ENCODE data around the gene FHOD1.
A peak's percentile ranks its signal among the peaks of the same experiment; 100 is the strongest.

Gene FHOD1

DNA sequence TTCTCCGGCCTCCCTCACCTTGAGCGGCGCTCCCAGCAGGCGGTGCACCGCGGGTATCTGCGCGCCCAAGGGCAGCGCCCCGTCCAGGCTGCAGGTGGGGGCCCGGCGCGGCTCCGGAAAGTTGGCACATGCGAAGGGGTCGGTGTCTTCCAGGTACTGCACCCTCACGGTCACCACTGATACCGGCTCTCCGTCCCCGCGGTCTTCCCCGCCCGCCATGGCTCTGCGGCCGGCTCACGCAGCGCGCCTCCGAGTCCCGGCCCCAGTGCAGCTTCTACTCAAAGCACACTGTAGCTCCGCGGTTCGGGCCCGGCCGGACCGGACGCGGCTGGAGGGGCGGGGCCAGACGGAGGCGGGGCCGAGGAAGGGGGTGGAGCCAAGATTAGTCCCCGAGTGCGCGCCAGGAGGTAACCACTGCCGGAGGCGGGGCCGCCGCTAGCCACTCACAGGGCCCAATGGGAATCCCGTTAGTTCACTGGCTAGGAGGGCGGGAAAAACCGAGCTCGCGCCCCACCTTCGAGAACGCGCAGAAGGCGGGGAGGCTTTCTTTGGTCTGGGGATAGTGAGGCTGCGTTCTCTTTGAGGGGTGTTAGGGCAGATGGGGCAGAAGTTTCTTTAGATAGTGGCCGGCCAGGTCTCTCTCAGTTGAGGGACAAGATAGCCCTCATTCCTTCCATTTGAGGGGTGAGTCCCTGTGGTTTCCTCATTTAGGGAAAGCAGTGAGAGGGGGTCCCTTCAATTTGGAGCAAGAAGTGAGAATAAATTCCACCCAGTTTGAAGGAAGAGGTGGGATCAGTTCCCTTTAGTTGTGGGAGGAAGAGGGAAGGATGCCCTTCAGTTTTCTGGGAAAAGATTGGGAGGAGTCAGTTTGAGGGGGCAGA is at the start of gene FHOD1:
FHOD1 (minus strand) TSS at position 290 of the 881 bp plus-strand sequence; CDS start at position 219, 71 bp downstream.
- DNase-seq = peak; percentile 65

DNA sequence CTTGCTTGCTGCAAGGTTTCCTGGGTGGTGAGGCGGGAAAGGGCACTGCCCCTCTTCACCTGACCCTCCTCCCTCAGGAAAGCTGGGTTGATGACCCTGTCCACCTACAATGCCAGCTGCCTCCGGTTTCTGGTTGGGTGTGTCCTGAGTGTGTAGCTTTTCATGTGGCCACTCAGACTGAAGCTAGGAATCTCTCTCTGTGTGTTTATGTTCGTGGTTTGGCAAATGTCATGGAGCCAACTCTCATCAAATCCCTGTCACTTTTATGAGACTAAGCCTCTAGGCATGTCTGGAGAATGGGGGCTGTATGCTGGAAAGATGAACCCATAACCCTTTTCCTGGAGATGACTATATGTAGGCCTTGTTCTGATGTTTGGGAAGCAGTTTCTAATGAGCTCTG is 49.1 kb upstream of the FHOD1 start:
- no peak for DNase-seq

GRCh38 chr16:67294938-67295361 is 47.7 kb upstream of the FHOD1 start:
- no peak for DNase-seq

GRCh38 chr16:67294171-67294757 is 47.0 kb upstream of the FHOD1 start:
- DNase-seq = no peak

DNA sequence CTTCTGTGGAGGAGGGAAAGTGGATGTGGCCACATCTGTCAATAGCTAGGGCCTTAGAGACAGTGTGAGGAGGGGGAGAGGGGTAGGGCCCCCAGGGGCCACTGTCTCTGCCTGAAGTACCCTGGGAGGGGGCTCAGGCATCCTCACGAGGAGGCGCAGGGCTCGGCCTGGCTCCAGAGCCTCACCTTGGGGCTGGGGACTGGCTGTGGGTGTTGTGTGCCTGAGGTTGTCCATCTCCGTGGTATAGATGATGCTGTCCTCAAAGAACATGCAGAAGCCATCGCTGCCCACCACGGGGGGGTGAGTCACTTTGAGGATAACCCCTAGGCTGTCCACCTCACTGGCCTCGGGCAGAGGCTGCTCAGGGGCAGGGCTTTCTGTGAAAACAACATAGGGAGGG is 44.2 kb upstream of the FHOD1 start:
- DNase-seq = no peak

DNA sequence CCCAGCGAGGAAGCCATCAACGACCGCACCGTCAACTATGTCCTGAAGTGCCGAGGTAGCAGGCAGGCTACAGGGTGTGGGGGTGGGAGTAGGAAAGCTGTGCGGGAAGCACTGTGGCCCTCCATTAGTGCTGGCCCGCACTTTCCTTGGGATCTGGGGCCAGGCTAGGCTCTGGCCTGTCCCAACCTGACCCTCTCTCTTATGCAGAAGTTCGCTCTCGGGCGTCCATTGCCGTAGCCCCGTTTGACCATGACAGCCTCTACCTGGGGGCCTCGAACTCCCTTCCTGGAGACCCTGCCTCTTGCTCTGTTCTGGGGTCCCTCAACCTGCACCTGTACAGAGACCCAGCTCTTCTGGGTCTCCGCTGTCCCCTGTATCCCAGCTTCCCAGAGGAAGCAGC is 40.7 kb upstream of the FHOD1 start:
- no peak for DNase-seq

- no peak for DNase-seq
Measured at GRCh38 chr16:67286441-67287235, 39.4 kb upstream of the FHOD1 start.

- DNase-seq = no peak
Measured at GRCh38 chr16:67284699-67285646, 37.7 kb upstream of the FHOD1 start.

GRCh38 chr16:67283826-67284555 is 36.7 kb upstream of the FHOD1 start:
- no peak for DNase-seq

DNA sequence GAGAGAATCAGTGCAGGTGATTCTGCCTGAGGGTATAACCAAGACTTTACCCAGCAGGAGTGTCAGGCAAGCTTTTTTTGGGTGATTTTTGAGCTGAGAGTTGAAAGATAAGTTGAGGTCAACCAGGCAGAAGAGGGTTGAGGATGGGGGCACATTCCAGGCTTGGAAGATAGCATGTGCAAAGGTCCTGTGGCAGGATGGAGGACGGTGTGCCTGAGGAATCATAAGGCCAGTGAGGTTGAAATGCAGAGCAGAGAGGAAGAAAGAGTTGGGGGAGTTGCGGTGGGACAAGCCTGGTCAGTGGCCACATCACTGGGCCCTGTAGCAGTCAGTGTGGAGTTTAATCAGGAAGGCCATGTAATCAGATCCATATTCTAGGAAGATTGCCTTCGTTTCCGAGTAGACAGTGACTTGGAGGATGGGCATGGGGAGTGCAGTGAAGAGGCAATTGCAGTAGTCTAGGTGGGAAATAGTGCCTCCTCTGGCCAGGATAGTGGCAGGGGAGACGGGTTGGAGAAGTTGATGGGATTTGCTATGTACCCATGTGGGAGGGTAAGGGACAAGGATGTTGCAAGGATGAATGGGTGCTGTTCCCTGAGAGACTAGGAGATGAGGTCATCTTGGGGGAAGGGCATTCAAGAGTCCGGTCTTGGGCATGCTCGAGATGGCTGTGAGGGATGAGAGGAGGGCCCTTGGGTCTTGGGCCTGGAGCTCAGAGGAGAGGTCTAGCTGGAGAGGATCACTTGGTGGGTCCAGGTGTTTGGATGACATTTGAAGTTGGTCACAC is 36.0 kb upstream of the FHOD1 start:
- DNase-seq = no peak

GRCh38 chr16:67282447-67282805 is 35.1 kb upstream of the FHOD1 start:
- no peak for DNase-seq

- DNase-seq = no peak
Measured at GRCh38 chr16:67281536-67282446, 34.5 kb upstream of the FHOD1 start.

DNA sequence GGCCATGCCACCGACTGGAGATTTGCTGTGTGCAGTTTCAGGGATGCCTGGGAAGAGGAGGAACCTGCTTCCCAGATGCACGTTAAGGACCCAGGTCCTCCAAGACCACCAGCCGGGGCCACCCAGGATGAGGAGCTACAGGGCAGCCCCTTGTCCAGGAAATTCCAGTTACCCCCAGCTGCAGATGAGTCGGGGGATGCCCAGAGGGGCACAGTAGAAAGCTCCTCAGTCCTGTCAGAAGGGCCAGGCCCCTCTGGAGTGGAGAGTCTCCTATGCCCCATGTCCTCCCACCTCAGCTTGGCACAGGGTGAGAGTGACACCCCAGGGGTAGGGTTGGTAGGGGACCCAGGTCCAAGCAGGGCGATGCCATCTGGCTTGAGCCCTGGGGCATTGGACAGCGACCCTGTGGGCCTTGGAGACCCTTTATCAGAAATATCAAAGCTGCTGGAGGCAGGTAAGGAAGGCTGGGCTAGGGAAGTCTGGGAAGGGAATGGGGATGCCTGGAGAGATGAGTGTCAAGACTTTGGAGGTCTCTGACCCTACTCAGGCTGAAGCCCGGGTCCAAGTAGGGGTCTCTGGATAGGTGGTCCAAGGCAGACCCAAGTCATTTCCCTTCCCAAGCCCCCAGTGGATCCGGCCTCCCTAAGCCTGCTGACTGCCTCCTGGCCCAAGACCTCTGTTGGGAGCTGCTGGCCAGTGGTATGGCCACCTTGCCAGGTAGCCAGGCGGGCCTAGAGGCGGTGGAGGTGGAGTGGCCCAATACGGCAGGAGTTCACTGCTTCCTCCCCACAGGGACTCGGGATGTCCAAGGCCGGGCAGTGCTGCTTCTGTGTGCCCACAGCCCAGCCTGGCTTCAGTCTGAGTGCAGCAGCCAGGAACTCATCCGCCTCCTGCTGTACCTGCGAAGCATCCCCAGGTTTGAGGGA is 33.1 kb upstream of the FHOD1 start:
- DNase-seq = no peak

GRCh38 chr16:67279296-67280089 is 32.2 kb upstream of the FHOD1 start, which contains the start of gene PLEKHG4:
Gene PLEKHG4, plus strand, starts transcription at chr16:67279532. Its CDS starts 513 bp downstream, at chr16:67280045.
- DNase-seq = peak; percentile 40

GRCh38 chr16:67278773-67279295 is 31.6 kb upstream of the FHOD1 start:
- DNase-seq = no peak

DNA sequence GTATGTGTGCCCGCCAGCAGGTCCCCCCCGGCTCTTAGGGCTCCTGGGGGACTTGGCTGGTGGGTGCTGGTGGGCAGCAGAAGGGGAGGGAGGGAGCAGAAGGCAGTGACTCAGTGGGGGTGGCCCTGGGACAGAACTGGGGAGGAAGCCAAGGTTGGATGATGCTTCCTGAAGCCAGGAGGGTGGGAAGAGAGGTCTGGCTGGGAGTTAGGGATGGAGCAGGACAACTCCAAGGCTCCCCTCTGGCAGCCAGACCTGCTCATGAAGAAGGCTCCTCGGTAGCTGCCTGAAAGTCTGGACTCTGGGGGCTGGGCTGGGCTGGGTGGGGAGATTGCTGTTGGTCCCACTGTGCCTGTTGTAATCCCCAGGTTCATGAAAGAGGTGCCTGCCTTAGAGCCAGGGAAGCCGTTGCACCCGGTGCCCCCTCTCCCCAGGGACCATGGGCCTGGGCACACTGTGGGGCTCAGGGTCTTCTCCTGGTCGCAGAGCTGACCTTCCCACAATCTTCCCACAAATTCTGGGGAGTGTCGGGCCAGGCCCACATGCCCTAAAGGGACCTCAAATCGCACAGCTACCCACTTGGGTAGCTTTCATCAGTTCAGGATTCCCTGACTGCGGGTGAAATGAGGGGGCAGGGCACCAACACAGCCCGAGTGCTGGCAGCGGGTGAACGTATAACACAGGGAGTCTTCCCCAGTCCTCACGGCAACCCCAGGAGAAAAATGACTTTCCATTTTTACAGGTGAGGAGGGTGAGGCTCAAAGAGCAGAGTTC is 30.9 kb upstream of the FHOD1 start:
- no peak for DNase-seq
